Activated CD8-positive, alpha-beta memory T cell treated with anti-CD3 and anti-CD28 coated beads, Interleukin-2, amount 50 U/mL, for 1 hour (primary cell): ENCODE measurements around the gene CYP4F8.

ENCODE experiments used
- DNase-seq: peaks from one replicate; pipeline ENCODE4 v3.0.0-alpha.2; 2020; ENCODE audit errors: extremely low read depth

The CYP4F8 gene

GRCh38 chr19:15616627-15617270 lies 1.7 kb downstream of the CYP4F8 start:
- no peak for DNase-seq

- no peak for DNase-seq
These were observed 3.3 kb downstream of the CYP4F8 start for GRCh38 chr19:15618321-15618720.

- DNase-seq, result no peak
These were observed 6.8 kb downstream of the CYP4F8 start for GRCh38 chr19:15621801-15622200.

- no peak for DNase-seq
These were observed 8.0 kb downstream of the CYP4F8 start for GRCh38 chr19:15622991-15623390.

GRCh38 chr19:15623711-15624318 lies 8.8 kb downstream of the CYP4F8 start:
- DNase-seq, result no peak

GRCh38 chr19:15628236-15629002 lies 13.4 kb downstream of the CYP4F8 start:
- no peak for DNase-seq

- DNase-seq, result peak; percentile 51
These were observed 14.2 kb downstream of the CYP4F8 start for GRCh38 chr19:15629003-15629880.

- DNase-seq, result peak; percentile 8
These were observed 16.8 kb downstream of the CYP4F8 start for GRCh38 chr19:15631817-15632216.

GRCh38 chr19:15633082-15633835 lies 18.2 kb downstream of the CYP4F8 start:
- no peak for DNase-seq

GRCh38 chr19:15634105-15634504 lies 19.1 kb downstream of the CYP4F8 start:
- DNase-seq, result no peak

- DNase-seq, result no peak
These were observed 20.2 kb downstream of the CYP4F8 start for GRCh38 chr19:15635016-15635805.

GRCh38 chr19:15636026-15636425 lies 21.0 kb downstream of the CYP4F8 start:
- DNase-seq, result no peak

- no peak for DNase-seq
These were observed 24.6 kb downstream of the CYP4F8 start for GRCh38 chr19:15639596-15639995.

GRCh38 chr19:15640294-15640903 lies 25.4 kb downstream of the CYP4F8 start, which contains the start of gene CYP4F3:
CYP4F3 (plus strand) TSS chr19:15640897; CDS start chr19:15641416, 519 bp downstream.
- DNase-seq, result no peak

- DNase-seq, result no peak
These were observed 26.0 kb downstream of the CYP4F8 start for GRCh38 chr19:15640904-15641597.

GRCh38 chr19:15641901-15642491 lies 27.0 kb downstream of the CYP4F8 start:
- DNase-seq, result no peak

- no peak for DNase-seq
These were observed 27.8 kb downstream of the CYP4F8 start for GRCh38 chr19:15642807-15643206.

- no peak for DNase-seq
These were observed 28.4 kb downstream of the CYP4F8 start for GRCh38 chr19:15643387-15643786.
